ENCODE results near the gene AOC1. TPM values are rescaled to one million over a fixed set of nuclear protein-coding genes. Genes with fewer than 3 reads are reported as not detected.
"Not testable (repeated sequence)": the region's sequence is repeated elsewhere in the genome, so short reads cannot be mapped to it uniquely, and the experiment has no call there.

The AOC1 gene
- polyA plus RNA-seq (ENCODE audit: insufficient read length in 4 of 4) = 100 to 1,000 TPM in 1 of 4 donors, 10 to 100 TPM in 3; 32.0 to 108 (median 60.4) TPM

GRCh38 chr7:150852371-150852905 lies at the start of gene AOC1:
Gene AOC1 (plus strand): TSS chr7:150852517. CDS start chr7:150856471, 3,954 bp downstream.
- no peak for DNase-seq (ENCODE audit: low read depth in 4 of 4, low spot score in 3 of 4)

- DNase-seq (ENCODE audit: low read depth in 4 of 4, low spot score in 3 of 4) = no peak
Measured at GRCh38 chr7:150803161-150803860, 49.0 kb upstream of the AOC1 start.

- no peak for DNase-seq (ENCODE audit: low read depth in 4 of 4, low spot score in 3 of 4)
Measured at GRCh38 chr7:150804802-150805201, 47.5 kb upstream of the AOC1 start.

GRCh38 chr7:150805864-150806263 lies 46.5 kb upstream of the AOC1 start:
- no peak for DNase-seq (ENCODE audit: low read depth in 4 of 4, low spot score in 3 of 4)

- DNase-seq (ENCODE audit: low read depth in 4 of 4, low spot score in 3 of 4) = no peak
Measured at GRCh38 chr7:150806454-150806853, 45.9 kb upstream of the AOC1 start.

- no peak for DNase-seq (ENCODE audit: low read depth in 4 of 4, low spot score in 3 of 4)
Measured at GRCh38 chr7:150806863-150807262, 45.5 kb upstream of the AOC1 start.

GRCh38 chr7:150807616-150808438 lies 44.5 kb upstream of the AOC1 start:
- not testable (repeated sequence) for DNase-seq (ENCODE audit: low read depth in 4 of 4, low spot score in 3 of 4)

GRCh38 chr7:150814328-150815001 lies 37.9 kb upstream of the AOC1 start:
- DNase-seq (ENCODE audit: low read depth in 4 of 4, low spot score in 3 of 4) = no peak

GRCh38 chr7:150818971-150819370 lies 33.3 kb upstream of the AOC1 start:
- DNase-seq (ENCODE audit: low read depth in 4 of 4, low spot score in 3 of 4) = no peak

- DNase-seq (ENCODE audit: low read depth in 4 of 4, low spot score in 3 of 4) = no peak
Measured at GRCh38 chr7:150820148-150820547, 32.2 kb upstream of the AOC1 start.

GRCh38 chr7:150820578-150821198 lies 31.6 kb upstream of the AOC1 start:
- no peak for DNase-seq (ENCODE audit: low read depth in 4 of 4, low spot score in 3 of 4)

GRCh38 chr7:150823043-150823442 lies 29.3 kb upstream of the AOC1 start:
- DNase-seq (ENCODE audit: low read depth in 4 of 4, low spot score in 3 of 4) = no peak

GRCh38 chr7:150823484-150824126 lies 28.7 kb upstream of the AOC1 start:
- no peak for DNase-seq (ENCODE audit: low read depth in 4 of 4, low spot score in 3 of 4)

GRCh38 chr7:150824379-150825177 lies 27.7 kb upstream of the AOC1 start:
- DNase-seq (ENCODE audit: low read depth in 4 of 4, low spot score in 3 of 4) = no peak

- DNase-seq (ENCODE audit: low read depth in 4 of 4, low spot score in 3 of 4) = no peak
Measured at GRCh38 chr7:150826061-150826849, 26.1 kb upstream of the AOC1 start.

- DNase-seq (ENCODE audit: low read depth in 4 of 4, low spot score in 3 of 4) = no peak
Measured at GRCh38 chr7:150828384-150828783, 23.9 kb upstream of the AOC1 start.

GRCh38 chr7:150829426-150829825 lies 22.9 kb upstream of the AOC1 start:
- DNase-seq (ENCODE audit: low read depth in 4 of 4, low spot score in 3 of 4) = no peak

- no peak for DNase-seq (ENCODE audit: low read depth in 4 of 4, low spot score in 3 of 4)
Measured at GRCh38 chr7:150830937-150831336, 21.4 kb upstream of the AOC1 start.

All from right renal pelvis (tissue), 4 donors.